GM12878 (cell line): ENCODE data around the gene TRPT1. TPM values are rescaled to one million over a fixed set of nuclear protein-coding genes. Genes with fewer than 3 reads are reported as not detected.

ENCODE experiments used
- ATAC-seq: fragments of 200-7000 bp; cut with Tn5 transposase; 3 replicates; pipeline ENCODE4 v1.9.1; 2020; ENCODE audit warnings: mild to moderate bottlenecking, moderate library complexity
- BruUV-seq: library from RNA; stranded (reverse); fragments of 400-500 nt; replicated peaks from 2 replicates; lab custom pipeline; 2021; lab: Mats Ljungman, UMichigan
- CTCF ChIA-PET: fragments of 300-600 bp; sonication (Branson Sonifier 250); formaldehyde crosslinking; extraction: SDS; loops from one replicate; lab custom pipeline; 2021; ENCODE audit warnings: inconsistent platforms; lab: Yijun Ruan, JAX
- POLR2A ChIA-PET: fragments of 350-600 bp; formaldehyde crosslinking; extraction: SDS; loops from one replicate; lab custom pipeline; 2021; ENCODE audit warnings: inconsistent platforms; lab: Charles Lee
- RAD21 ChIA-PET: fragments of 300-600 bp; sonication (Branson Sonifier 250); formaldehyde crosslinking; loops from one replicate; lab custom pipeline; 2023; ENCODE audit warnings: antibody characterized with exemption; ENCODE audit not compliant: unreplicated experiment; lab: Charles Lee
- SMC1A ChIA-PET: fragments of 300-600 bp; sonication (Branson Sonifier 250); formaldehyde crosslinking; loops from one replicate; lab custom pipeline; 2023; ENCODE audit not compliant: unreplicated experiment, uncharacterized antibody; lab: Charles Lee
- DNase-seq: peaks from one replicate; pipeline ENCODE4 v3.0.0-alpha.2; 2011; ENCODE audit warnings: low read depth, low spot score
- FAIRE-seq: peaks from 3 replicates; lab custom pipeline; 2011; peaks lifted over from hg19 to GRCh38; lab: Jason Lieb, UNC
- H2AFZ ChIP-seq: 2 replicates; pipeline ENCODE4 v1.6.0; 2011; ENCODE audit warnings: low read depth, low read length, control low read depth; ENCODE audit not compliant: control insufficient read depth
- H3K27ac ChIP-seq: 2 replicates; pipeline ENCODE4 v1.5.1; 2011; ENCODE audit warnings: control low read depth; ENCODE audit not compliant: control insufficient read depth, insufficient read depth
- H3K27me3 ChIP-seq, 2 experiments: replicated peaks in 1 of 2; 2 replicates each; pipeline versions ENCODE4 v1.6.0 to v1.6.1; 2011; ENCODE audit warnings: low read length in 1 of 2; ENCODE audit not compliant: control insufficient read depth in 2 of 2, insufficient read depth in 2 of 2
- H3K36me3 ChIP-seq, 2 experiments: 2 replicates each; pipeline ENCODE4 v1.5.1; 2011; ENCODE audit warnings: low read length in 1 of 2; ENCODE audit not compliant: control insufficient read depth in 2 of 2, insufficient read depth in 2 of 2
- H3K4me1 ChIP-seq: 2 replicates; pipeline ENCODE4 v1.6.1; 2011; ENCODE audit warnings: mild to moderate bottlenecking, low read length, moderate library complexity, mixed read lengths; ENCODE audit not compliant: control insufficient read depth, insufficient read depth
- H3K4me2 ChIP-seq: 2 replicates; pipeline ENCODE4 v1.6.0; 2011; ENCODE audit warnings: control low read depth; ENCODE audit not compliant: control insufficient read depth, insufficient read depth
- H3K4me3 ChIP-seq: fragments of 200-600 bp; sonication (generic); 2 replicates; pipeline ENCODE4 v1.5.1; 2016
- H3K79me2 ChIP-seq: 2 replicates; pipeline ENCODE4 v1.6.0; 2011; ENCODE audit warnings: low read length; ENCODE audit not compliant: control insufficient read depth, insufficient read depth
- H3K9ac ChIP-seq: 2 replicates; pipeline ENCODE4 v1.8.0; 2011; ENCODE audit warnings: low read length, control low read depth, mixed read lengths; ENCODE audit not compliant: control insufficient read depth, insufficient read depth
- H3K9me3 ChIP-seq: replicated peaks from 3 replicates; pipeline ENCODE4 v1.5.1; 2011; ENCODE audit warnings: mild to moderate bottlenecking, low read length; ENCODE audit not compliant: control insufficient read depth, insufficient read depth
- H4K20me1 ChIP-seq: 2 replicates; pipeline ENCODE4 v1.6.0; 2011; ENCODE audit not compliant: control insufficient read depth, insufficient read depth
- BACH1 ChIP-seq: fragments of 450-650 bp; IDR thresholded peaks from 2 replicates; pipeline ENCODE4 v1.6.1; 2017; ENCODE audit warnings: mild to moderate bottlenecking, borderline replicate concordance
- BCL11A ChIP-seq: IDR thresholded peaks from 2 replicates; pipeline ENCODE4 v1.6.1; 2011; ENCODE audit warnings: low read depth, low read length
- CBFB ChIP-seq: IDR thresholded peaks from 2 replicates; pipeline ENCODE4 v1.6.1; 2016; ENCODE audit warnings: antibody characterized with exemption, low read depth
- CBX5 ChIP-seq: sonication (generic); IDR thresholded peaks from 2 replicates; pipeline ENCODE4 v1.6.1; 2016; ENCODE audit warnings: low read depth, moderate library complexity, mild to moderate bottlenecking, inconsistent platforms
- DPF2 ChIP-seq: fragments of 450-650 bp; IDR thresholded peaks from 2 replicates; pipeline ENCODE4 v1.6.1; 2017; ENCODE audit warnings: mild to moderate bottlenecking
- EGR1 ChIP-seq, 2 experiments: IDR thresholded peaks; 1 replicate in 1 of 2; 2 replicates in 1 of 2; pipeline ENCODE4 v1.6.1; 2011 to 2012; ENCODE audit warnings: low read depth in 2 of 2, low read length in 2 of 2, borderline replicate concordance in 1 of 2, mild to moderate bottlenecking in 1 of 2, moderate library complexity in 1 of 2
- GATAD2B ChIP-seq: fragments of 450-650 bp; conservative IDR thresholded peaks from 2 replicates; pipeline ENCODE4 v1.6.1; 2017; ENCODE audit warnings: low read depth, mild to moderate bottlenecking, moderate library complexity
- HDGF ChIP-seq: fragments of 450-650 bp; IDR thresholded peaks from 2 replicates; pipeline ENCODE4 v1.6.1; 2016; ENCODE audit warnings: antibody characterized with exemption
- IKZF1 ChIP-seq: fragments of 450-650 bp; conservative IDR thresholded peaks from 2 replicates; pipeline ENCODE4 v1.6.1; 2017; ENCODE audit warnings: antibody characterized with exemption, mild to moderate bottlenecking
- KDM1A ChIP-seq: fragments of 200-600 bp; sonication (generic); IDR thresholded peaks from 2 replicates; pipeline ENCODE4 v1.6.1; 2016; ENCODE audit warnings: borderline replicate concordance
- MTA2 ChIP-seq: fragments of 450-650 bp; IDR thresholded peaks from 2 replicates; pipeline ENCODE4 v1.6.1; 2016; ENCODE audit warnings: low read depth, mild to moderate bottlenecking, moderate library complexity
- NBN ChIP-seq: fragments of 450-650 bp; IDR thresholded peaks from 2 replicates; pipeline ENCODE4 v1.6.1; 2016
- NR2F1 ChIP-seq: fragments of 450-650 bp; conservative IDR thresholded peaks from 2 replicates; pipeline ENCODE4 v1.6.1; 2017; ENCODE audit warnings: mild to moderate bottlenecking
- RCOR1 ChIP-seq: conservative IDR thresholded peaks from 2 replicates; pipeline ENCODE4 v1.6.1; 2012; ENCODE audit warnings: low read depth, low read length, improper control_type of control experiment
- RFX5 ChIP-seq: IDR thresholded peaks from 2 replicates; pipeline ENCODE4 v1.6.1; 2011; ENCODE audit warnings: low read depth, low read length, improper control_type of control experiment
- SIX5 ChIP-seq: IDR thresholded peaks from 2 replicates; pipeline ENCODE4 v1.6.1; 2011; ENCODE audit warnings: mild to moderate bottlenecking, low read depth, low read length, moderate library complexity; ENCODE audit not compliant: severe bottlenecking
- SMAD5 ChIP-seq: IDR thresholded peaks from 2 replicates; pipeline ENCODE4 v1.6.1; 2016; ENCODE audit warnings: antibody characterized with exemption, low read depth
- SMARCA5 ChIP-seq: fragments of 450-650 bp; IDR thresholded peaks from 2 replicates; pipeline ENCODE4 v1.6.1; 2017; ENCODE audit warnings: mild to moderate bottlenecking
- WGBS: methylation state at CpG from one replicate; pipeline ENCODE4 v1.1.6; 2016; ENCODE audit warnings: low lambda C conversion rate; ENCODE audit not compliant: insufficient replicate concordance, insufficient coverage; ENCODE audit errors: missing lambda C conversion rate; 5-methylcytosine and 5-hydroxymethylcytosine counted together
- in situ Hi-C: fragments of 300-500 bp; cut with MboI; formaldehyde crosslinking; loops from 9 replicates; pipeline ENCODE4 v1.14.3; 2018; ENCODE audit warnings: mixed read lengths
- intact Hi-C: fragments of 100-400 bp; cut with micrococcal nuclease; formaldehyde crosslinking; loops from one replicate; pipeline ENCODE4 v1.14.2; 2022; ENCODE audit not compliant: unreplicated experiment
- polyA plus RNA-seq, 11 experiments: library from polyadenylated mRNA; depleted of rRNA in 4 of 11; unstranded in 6 of 11; stranded (reverse) in 5 of 11; fragments of >200 nt; fragmentation: Nextera tagmentation in 4 of 11; fragmentation: Illumina TruSeq in 1 of 11; extraction: Ambion mirVana in 4 of 11; extraction: Trizol in 1 of 11; gene quantifications; 1 replicate in 1 of 11; 2 replicates in 10 of 11; pipeline versions ENCODE4 v1.2.1 to v1.2.3, GENCODE V29; 2011 to 2016; ENCODE audit warnings: inconsistent platforms in 2 of 11, missing spikeins in 2 of 11, low read depth in 1 of 11
- total RNA-seq, 4 experiments: library from RNA; depleted of rRNA in 3 of 4; stranded (reverse); fragments of >200 nt in 3 of 4; fragmentation: Illumina TruSeq in 1 of 4; extraction: Trizol in 1 of 4; gene quantifications; 2 replicates each; pipeline versions ENCODE4 v1.2.1 to v1.2.3, GENCODE V29; 2013 to 2021
- TF ChIP-seq, protein P1 (sequence below): fragments of 450-650 bp; IDR thresholded peaks from 2 replicates; pipeline ENCODE4 v1.6.1; 2016; ENCODE audit warnings: mild to moderate bottlenecking, moderate library complexity, borderline replicate concordance
- TF ChIP-seq, protein P2 (sequence below): fragments of 450-650 bp; conservative IDR thresholded peaks from 2 replicates; pipeline ENCODE4 v1.6.1; 2017; ENCODE audit warnings: mild to moderate bottlenecking, moderate library complexity

TRPT1 gene
- total and polyA plus RNA-seq, 10 of the 15 experiments (the other 5 are each of a cell fraction or from before 2014, with no cell fraction given) = 7.1 to 63.0 (median 31.4) TPM

DNA sequence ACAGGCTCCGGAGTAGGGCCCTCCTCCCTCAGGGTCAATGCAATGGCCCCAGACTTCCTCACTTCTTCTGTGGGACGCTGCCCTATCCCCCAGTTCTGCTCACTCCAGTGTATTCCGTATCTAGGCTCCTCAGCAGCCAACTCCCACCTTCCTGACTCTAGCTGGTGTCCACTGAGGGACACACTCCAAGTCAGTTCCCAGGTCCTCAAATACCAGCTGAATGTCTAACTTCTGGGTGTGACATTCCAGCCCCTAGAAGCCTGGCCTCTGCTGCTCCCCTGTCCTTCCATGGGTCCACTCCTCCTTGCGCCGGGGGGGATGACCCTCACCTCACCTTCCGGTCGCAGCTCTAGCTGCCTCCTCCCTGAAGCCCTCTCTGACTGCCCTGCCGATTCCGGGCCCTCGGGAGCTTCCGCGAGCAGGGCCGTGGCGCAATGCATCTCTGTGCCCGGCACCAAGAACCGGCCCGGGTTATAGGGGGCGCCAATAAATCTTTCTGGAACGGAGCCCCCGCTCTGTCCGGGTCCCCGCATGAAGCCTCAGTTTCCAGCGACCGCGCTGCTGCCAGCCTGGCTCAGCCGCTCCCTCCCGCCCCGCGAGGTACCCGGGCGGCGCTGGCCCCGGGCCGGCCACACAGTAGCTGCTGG is 43.0 kb upstream of the TRPT1 start:
- in situ Hi-C loops = no loop called here
- ChIA-PET RAD21 (interaction anchor here (0.8 to 4.3 kb wide), 6 partner anchors 17 to 63 kb away, joined by 3 to 56 read pairs (median 4); partner anchors contain the start of genes FERMT3, PPP1R14B, PRDX5 and TRMT112), POLR2A (interaction anchor here (0.7 to 6.3 kb wide), 11 partner anchors 14 to 85 kb away, joined by 3 to 92 read pairs (median 5); partner anchors contain the start of genes BAD, CATSPERZ, ESRRA and FERMT3), CTCF (interaction anchor here (0.7 to 5.7 kb wide), 10 partner anchors 9 to 87 kb away, joined by 3 to 147 read pairs (median 6); partner anchors contain the start of genes BAD, CATSPERZ, FERMT3 and GPR137), SMC1A (interaction anchor here (0.7 to 4.6 kb wide), 6 partner anchors 19 to 86 kb away, joined by 3 to 32 read pairs (median 3); partner anchors contain the start of genes FERMT3, NUDT22 and TRPT1)
- H4K20me1 ChIP-seq = no peaks in the 10 kb centered on the region
- ATAC-seq = peak; percentile 59
- no TSS peak for BruUV-seq
- intact Hi-C loops = loop anchor here (2.0 kb wide), 1 partner anchor 18 kb away; the partner anchor contains the start of gene PLCB3
- H3K27ac ChIP-seq = peak overlapping the region; percentile 81
- peak overlapping the region; percentile 100 for H3K4me2 ChIP-seq
- no peaks in the 10 kb centered on the region; a peak in 2 of 4 replicates for H3K36me3 ChIP-seq
- H2AFZ ChIP-seq = peak overlapping the region; percentile 46
- H3K9me3 ChIP-seq = no peaks in the 10 kb centered on the region
- 2% methylated on average over 34 of the region's 34 CpGs for WGBS
- peak; percentile 13 for FAIRE-seq
- H3K4me3 ChIP-seq = peak overlapping the region; percentile 88
- no peaks in the 10 kb centered on the region for H3K27me3 ChIP-seq
- no peak for DNase-seq
- H3K9ac ChIP-seq = peak overlapping the region; percentile 97
- peaks cover 12% of the 10 kb centered on the region for H3K4me1 ChIP-seq
- peaks cover 19% of the 10 kb centered on the region for H3K79me2 ChIP-seq
- TF ChIP-seq GATAD2B = peak; percentile 32
- peak; percentile 11; the same call in 1 of the 2 replicates for TF ChIP-seq IKZF1
- peak; percentile 96 for TF ChIP-seq SMARCA5
- no peak for TF ChIP-seq BCL11A
- TF ChIP-seq SMAD5 = 0 out of 2 replicates have a peak, but pooled peaks have one; percentile 20
- TF ChIP-seq BACH1 = no peak
- TF ChIP-seq NR2F1 = peak; percentile 71
- 0 out of 2 replicates have a peak, but pooled peaks have one; percentile 50 for TF ChIP-seq DPF2
- TF ChIP-seq KDM1A = no peak
- peak; percentile 4 for TF ChIP-seq SIX5
- TF ChIP-seq CBFB = peak; percentile 41; the same call in 1 of the 2 replicates
- no peak for TF ChIP-seq CBX5
- TF ChIP-seq HDGF = peak; percentile 70
- TF ChIP-seq MTA2 = peak; percentile 20; the same call in 1 of the 2 replicates
- TF ChIP-seq, protein P1, sequence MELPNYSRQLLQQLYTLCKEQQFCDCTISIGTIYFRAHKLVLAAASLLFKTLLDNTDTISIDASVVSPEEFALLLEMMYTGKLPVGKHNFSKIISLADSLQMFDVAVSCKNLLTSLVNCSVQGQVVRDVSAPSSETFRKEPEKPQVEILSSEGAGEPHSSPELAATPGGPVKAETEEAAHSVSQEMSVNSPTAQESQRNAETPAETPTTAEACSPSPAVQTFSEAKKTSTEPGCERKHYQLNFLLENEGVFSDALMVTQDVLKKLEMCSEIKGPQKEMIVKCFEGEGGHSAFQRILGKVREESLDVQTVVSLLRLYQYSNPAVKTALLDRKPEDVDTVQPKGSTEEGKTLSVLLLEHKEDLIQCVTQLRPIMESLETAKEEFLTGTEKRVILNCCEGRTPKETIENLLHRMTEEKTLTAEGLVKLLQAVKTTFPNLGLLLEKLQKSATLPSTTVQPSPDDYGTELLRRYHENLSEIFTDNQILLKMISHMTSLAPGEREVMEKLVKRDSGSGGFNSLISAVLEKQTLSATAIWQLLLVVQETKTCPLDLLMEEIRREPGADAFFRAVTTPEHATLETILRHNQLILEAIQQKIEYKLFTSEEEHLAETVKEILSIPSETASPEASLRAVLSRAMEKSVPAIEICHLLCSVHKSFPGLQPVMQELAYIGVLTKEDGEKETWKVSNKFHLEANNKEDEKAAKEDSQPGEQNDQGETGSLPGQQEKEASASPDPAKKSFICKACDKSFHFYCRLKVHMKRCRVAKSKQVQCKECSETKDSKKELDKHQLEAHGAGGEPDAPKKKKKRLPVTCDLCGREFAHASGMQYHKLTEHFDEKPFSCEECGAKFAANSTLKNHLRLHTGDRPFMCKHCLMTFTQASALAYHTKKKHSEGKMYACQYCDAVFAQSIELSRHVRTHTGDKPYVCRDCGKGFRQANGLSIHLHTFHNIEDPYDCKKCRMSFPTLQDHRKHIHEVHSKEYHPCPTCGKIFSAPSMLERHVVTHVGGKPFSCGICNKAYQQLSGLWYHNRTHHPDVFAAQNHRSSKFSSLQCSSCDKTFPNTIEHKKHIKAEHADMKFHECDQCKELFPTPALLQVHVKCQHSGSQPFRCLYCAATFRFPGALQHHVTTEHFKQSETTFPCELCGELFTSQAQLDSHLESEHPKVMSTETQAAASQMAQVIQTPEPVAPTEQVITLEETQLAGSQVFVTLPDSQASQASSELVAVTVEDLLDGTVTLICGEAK = peak; percentile 46; the same call in 1 of the 2 replicates
- TF ChIP-seq EGR1 (IDR thresholded peaks at IDR 0.05; ENCODE audit: borderline replicate concordance in 1 of 2, low read depth in 2 of 2, low read length in 2 of 2) = no peak
- TF ChIP-seq RCOR1 = no peak
- no peak for TF ChIP-seq RFX5
- TF ChIP-seq NBN = peak; percentile 38
- TF ChIP-seq, protein P2, sequence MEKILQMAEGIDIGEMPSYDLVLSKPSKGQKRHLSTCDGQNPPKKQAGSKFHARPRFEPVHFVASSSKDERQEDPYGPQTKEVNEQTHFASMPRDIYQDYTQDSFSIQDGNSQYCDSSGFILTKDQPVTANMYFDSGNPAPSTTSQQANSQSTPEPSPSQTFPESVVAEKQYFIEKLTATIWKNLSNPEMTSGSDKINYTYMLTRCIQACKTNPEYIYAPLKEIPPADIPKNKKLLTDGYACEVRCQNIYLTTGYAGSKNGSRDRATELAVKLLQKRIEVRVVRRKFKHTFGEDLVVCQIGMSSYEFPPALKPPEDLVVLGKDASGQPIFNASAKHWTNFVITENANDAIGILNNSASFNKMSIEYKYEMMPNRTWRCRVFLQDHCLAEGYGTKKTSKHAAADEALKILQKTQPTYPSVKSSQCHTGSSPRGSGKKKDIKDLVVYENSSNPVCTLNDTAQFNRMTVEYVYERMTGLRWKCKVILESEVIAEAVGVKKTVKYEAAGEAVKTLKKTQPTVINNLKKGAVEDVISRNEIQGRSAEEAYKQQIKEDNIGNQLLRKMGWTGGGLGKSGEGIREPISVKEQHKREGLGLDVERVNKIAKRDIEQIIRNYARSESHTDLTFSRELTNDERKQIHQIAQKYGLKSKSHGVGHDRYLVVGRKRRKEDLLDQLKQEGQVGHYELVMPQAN = no peak
